Lower lobe of right lung (tissue), 2 donors: ENCODE measurements around the gene TUBB3. TPM values are rescaled to one million over a fixed set of nuclear protein-coding genes. Genes with fewer than 3 reads are reported as not detected.
A peak's percentile ranks its signal among the peaks of the same experiment; 100 is the strongest.

ENCODE experiments used
- ATAC-seq, 2 donors: fragments of 200-7000 bp; cut with Tn5 transposase; one replicate each; pipeline ENCODE4 v1.9.1; 2020 to 2022; ENCODE audit warnings: mild to moderate bottlenecking in 2 of 2, moderate library complexity in 2 of 2
- DNase-seq: peaks from one replicate; pipeline ENCODE4 v3.0.0-alpha.2; 2020
- H3K27ac ChIP-seq: fragments of 200-600 bp; one replicate; pipeline ENCODE4 v1.8.0; 2022
- H3K27me3 ChIP-seq: fragments of 200-600 bp; one replicate; pipeline ENCODE4 v1.8.0; 2022; ENCODE audit warnings: low read depth
- H3K36me3 ChIP-seq: fragments of 200-600 bp; one replicate; pipeline ENCODE4 v1.8.0; 2022; ENCODE audit warnings: mild to moderate bottlenecking
- H3K4me1 ChIP-seq: fragments of 200-600 bp; one replicate; pipeline ENCODE4 v1.8.0; 2022
- H3K4me3 ChIP-seq: fragments of 200-600 bp; one replicate; pipeline ENCODE4 v1.8.0; 2022; ENCODE audit warnings: mild to moderate bottlenecking
- H3K9me3 ChIP-seq: fragments of 200-600 bp; one replicate; pipeline ENCODE4 v1.8.0; 2022
- CTCF ChIP-seq: fragments of 200-600 bp; IDR thresholded peaks from one replicate; pipeline ENCODE4 v1.8.0; 2022; ENCODE audit warnings: antibody characterized with exemption, mild to moderate bottlenecking
- intact Hi-C: fragments of 100-400 bp; cut with DNase I; formaldehyde crosslinking; loops from one replicate; pipeline ENCODE4 v1.11.0; 2022
- total RNA-seq: library from RNA; stranded (reverse); fragmentation: NEBNext Ultra II Directional; extraction: Animal tissue kit (Norgen Biotek cat#: 25700); gene quantifications from one replicate; pipeline ENCODE4 v1.2.1, GENCODE V29; 2021
- donor health status: DM: no; HTN: yes; CAD: no; lungs with severe emphysema.

TUBB3 gene
- total RNA-seq, 1 donor from 2014 or later: 2.1 TPM

- Histone ChIP-seq H3K27ac (no peak overlapping the region), H3K36me3 (peaks cover 72% of the 10 kb centered on the region), H3K4me3 (no peak overlapping the region), H3K4me1 (peaks cover under 1% of the 10 kb centered on the region), H3K9me3 (no peaks in the 10 kb centered on the region), H3K27me3 (no peaks in the 10 kb centered on the region)
- intact Hi-C loops: no loop called here
- DNase-seq (no peak), ATAC-seq (peak in 1 of 2 donors; percentile 4)
- no peak for TF ChIP-seq CTCF
Observed at GRCh38 chr16:89904606-89905510, 18.3 kb upstream of the TUBB3 start.

GRCh38 chr16:89905511-89906139 lies 17.5 kb upstream of the TUBB3 start:
- peaks cover 68% of the 10 kb centered on the region for H3K36me3 ChIP-seq
- no peak overlapping the region for H3K27ac ChIP-seq
- ATAC-seq (no peak), DNase-seq (no peak)
- no peak for TF ChIP-seq CTCF
- no peaks in the 10 kb centered on the region for H3K9me3 ChIP-seq
- peaks cover 5% of the 10 kb centered on the region for H3K4me1 ChIP-seq
- intact Hi-C loops: no loop called here
- H3K4me3 ChIP-seq: no peak overlapping the region
- H3K27me3 ChIP-seq: no peaks in the 10 kb centered on the region

GRCh38 chr16:89906140-89907025 lies 16.8 kb upstream of the TUBB3 start:
- TF ChIP-seq CTCF: no peak
- DNase-seq: no peak
- intact Hi-C loops: no loop called here
- H3K9me3 ChIP-seq: no peaks in the 10 kb centered on the region
- no peaks in the 10 kb centered on the region for H3K27me3 ChIP-seq
- no peak overlapping the region for H3K27ac ChIP-seq
- no peak overlapping the region for H3K4me3 ChIP-seq
- no peak for ATAC-seq
- peaks cover 69% of the 10 kb centered on the region for H3K36me3 ChIP-seq
- peaks cover 5% of the 10 kb centered on the region for H3K4me1 ChIP-seq

- Histone ChIP-seq H3K36me3 (peaks cover 75% of the 10 kb centered on the region), H3K4me1 (peaks cover 5% of the 10 kb centered on the region), H3K27me3 (no peaks in the 10 kb centered on the region), H3K9me3 (no peaks in the 10 kb centered on the region), H3K27ac (no peak overlapping the region), H3K4me3 (no peak overlapping the region)
- ATAC-seq (no peak), DNase-seq (no peak)
- TF ChIP-seq CTCF: no peak
- intact Hi-C loops: no loop called here
Observed at GRCh38 chr16:89907055-89907814, 15.9 kb upstream of the TUBB3 start.

GRCh38 chr16:89908236-89908635 lies 14.9 kb upstream of the TUBB3 start:
- H3K27ac ChIP-seq: no peak overlapping the region
- no peak for DNase-seq
- peaks cover 74% of the 10 kb centered on the region for H3K36me3 ChIP-seq
- no peaks in the 10 kb centered on the region for H3K9me3 ChIP-seq
- intact Hi-C loops: no loop called here
- H3K4me1 ChIP-seq: peaks cover 5% of the 10 kb centered on the region
- H3K4me3 ChIP-seq: no peak overlapping the region
- no peak for ATAC-seq
- no peaks in the 10 kb centered on the region for H3K27me3 ChIP-seq
- TF ChIP-seq CTCF: no peak
